Thyroid gland (tissue), 4 donors: ENCODE results near the gene ARHGDIG.

ENCODE experiments used
- POLR2A ChIP-seq, 2 donors: fragments of 450-650 bp; IDR thresholded peaks; one replicate each; pipeline ENCODE4 v1.6.1; 2017; ENCODE audit warnings: antibody characterized with exemption in 2 of 2, mild to moderate bottlenecking in 2 of 2, moderate library complexity in 1 of 2
- TF ChIP-seq, protein P1 (sequence below), 6 experiments: fragments of 200-600 bp in 3 of 6; fragments of 450-650 bp in 3 of 6; sonication (generic) in 3 of 6; IDR thresholded peaks; one replicate each; pipeline ENCODE4 v1.5.1; 2016 to 2019; ENCODE audit warnings: antibody characterized with exemption in 6 of 6, mild to moderate bottlenecking in 2 of 6, inconsistent platforms in 1 of 6, moderate library complexity in 1 of 6

DNA sequence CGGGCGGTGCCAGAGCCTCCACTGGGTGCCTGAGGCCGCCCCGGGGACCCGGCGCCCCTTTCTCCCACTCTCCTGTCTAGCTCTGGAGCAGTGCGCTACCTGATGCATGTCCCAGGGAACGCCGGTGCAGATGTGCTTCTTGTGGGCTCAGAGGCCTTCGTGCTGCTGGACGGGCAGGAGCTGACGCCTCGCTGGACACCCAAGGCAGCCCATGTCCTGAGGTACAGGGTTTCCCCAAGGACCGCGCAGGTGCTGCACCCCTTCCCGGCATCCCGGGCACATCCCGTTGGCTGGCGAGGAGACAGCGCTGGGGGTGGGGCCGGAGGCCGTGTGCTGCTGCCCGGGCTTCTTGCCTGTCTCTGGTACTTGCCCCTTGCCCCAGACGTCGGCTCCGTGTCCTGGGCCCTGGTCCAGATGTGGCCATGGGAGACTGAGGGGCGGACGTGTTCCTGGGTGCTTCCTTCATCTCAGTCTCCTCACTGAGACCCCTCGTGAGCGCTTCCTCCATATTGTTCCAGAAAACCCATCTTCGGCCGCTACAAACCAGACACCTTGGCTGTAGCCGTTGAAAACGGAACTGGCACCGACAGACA lies 17.1 kb upstream of the ARHGDIG start:
- no peak for TF ChIP-seq POLR2A (IDR thresholded peaks at IDR 0.05)
- TF ChIP-seq, protein P1, sequence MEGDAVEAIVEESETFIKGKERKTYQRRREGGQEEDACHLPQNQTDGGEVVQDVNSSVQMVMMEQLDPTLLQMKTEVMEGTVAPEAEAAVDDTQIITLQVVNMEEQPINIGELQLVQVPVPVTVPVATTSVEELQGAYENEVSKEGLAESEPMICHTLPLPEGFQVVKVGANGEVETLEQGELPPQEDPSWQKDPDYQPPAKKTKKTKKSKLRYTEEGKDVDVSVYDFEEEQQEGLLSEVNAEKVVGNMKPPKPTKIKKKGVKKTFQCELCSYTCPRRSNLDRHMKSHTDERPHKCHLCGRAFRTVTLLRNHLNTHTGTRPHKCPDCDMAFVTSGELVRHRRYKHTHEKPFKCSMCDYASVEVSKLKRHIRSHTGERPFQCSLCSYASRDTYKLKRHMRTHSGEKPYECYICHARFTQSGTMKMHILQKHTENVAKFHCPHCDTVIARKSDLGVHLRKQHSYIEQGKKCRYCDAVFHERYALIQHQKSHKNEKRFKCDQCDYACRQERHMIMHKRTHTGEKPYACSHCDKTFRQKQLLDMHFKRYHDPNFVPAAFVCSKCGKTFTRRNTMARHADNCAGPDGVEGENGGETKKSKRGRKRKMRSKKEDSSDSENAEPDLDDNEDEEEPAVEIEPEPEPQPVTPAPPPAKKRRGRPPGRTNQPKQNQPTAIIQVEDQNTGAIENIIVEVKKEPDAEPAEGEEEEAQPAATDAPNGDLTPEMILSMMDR (IDR thresholded peaks at IDR 0.05), result no peak
